Sigmoid colon (tissue), 7 donors: ENCODE data around the gene RBFOX1. TPM values are rescaled to one million over a fixed set of nuclear protein-coding genes. Genes with fewer than 3 reads are reported as not detected.

Experiments used
- DNase-seq: peaks from one replicate; pipeline ENCODE4 v3.0.0-alpha.2; 2019
- H3K27ac ChIP-seq, 4 donors: fragments of 200-600 bp; sonication (generic); one replicate each; pipeline ENCODE4 v1.5.1; 2016 to 2019; ENCODE audit warnings: mild to moderate bottlenecking in 1 of 4
- H3K27me3 ChIP-seq, 3 donors: fragments of 200-600 bp; sonication (generic); one replicate each; pipeline ENCODE4 v1.5.1; 2019; ENCODE audit warnings: mild to moderate bottlenecking in 1 of 3
- H3K36me3 ChIP-seq, 4 donors: fragments of 200-600 bp; sonication (generic); one replicate each; pipeline ENCODE4 v1.5.1; 2016 to 2019
- H3K4me1 ChIP-seq, 4 donors: fragments of 200-600 bp; sonication (generic); one replicate each; pipeline ENCODE4 v1.5.1; 2017 to 2019
- H3K4me3 ChIP-seq, 4 donors: fragments of 200-600 bp; sonication (generic); one replicate each; pipeline ENCODE4 v1.5.1; 2017 to 2019; ENCODE audit warnings: mild to moderate bottlenecking in 2 of 4, moderate library complexity in 1 of 4
- H3K9me3 ChIP-seq, 4 donors: fragments of 200-600 bp in 3 of 4; sonication (generic) in 3 of 4; one replicate each; pipeline versions ENCODE4 v1.5.1 to v1.6.1; 2013 to 2019
- CTCF ChIP-seq, 4 experiments: fragments of 450-650 bp in 3 of 4; fragments of 200-600 bp in 1 of 4; IDR thresholded peaks; one replicate each; pipeline ENCODE4 v1.5.1; 2016 to 2019; ENCODE audit warnings: antibody characterized with exemption in 4 of 4, mild to moderate bottlenecking in 3 of 4, moderate library complexity in 2 of 4
- EP300 ChIP-seq, 4 donors: sonication (generic); formaldehyde crosslinking; IDR thresholded peaks; one replicate each; pipeline ENCODE4 v1.6.1; 2017; ENCODE audit warnings: antibody characterized with exemption in 4 of 4
- POLR2A ChIP-seq, 2 donors: fragments of 450-650 bp; IDR thresholded peaks; one replicate each; pipeline ENCODE4 v1.6.1; 2016; ENCODE audit warnings: antibody characterized with exemption in 2 of 2, mild to moderate bottlenecking in 2 of 2, moderate library complexity in 2 of 2
- POLR2AphosphoS5 ChIP-seq, 4 donors: sonication (generic); formaldehyde crosslinking; IDR thresholded peaks; one replicate each; pipeline ENCODE4 v1.6.1; 2017; ENCODE audit warnings: antibody characterized with exemption in 4 of 4
- whole genome bisulfite sequencing, 2 donors: extraction: QIAGEN DNeasy Blood & Tissue Kit; methylation state at CpG; one replicate each; pipeline ENCODE4 v1.1.7; 2013; 5-methylcytosine and 5-hydroxymethylcytosine counted together
- intact Hi-C: fragments of 100-400 bp; cut with DNase I; formaldehyde crosslinking; loops from one replicate; pipeline ENCODE4 v1.15.1; 2023
- polyA plus RNA-seq, 3 donors: library from polyadenylated mRNA; stranded (reverse); fragments of 200-250 nt; gene quantifications; one replicate each; pipeline ENCODE4 v1.2.3, GENCODE V29; 2013
- total RNA-seq, 4 donors: library from RNA; depleted of rRNA; stranded (reverse); fragments of >200 nt; gene quantifications; one replicate each; pipeline ENCODE4 v1.1.0, GENCODE V29; 2016
- donor health status: healthy with polysubstance abuse.
- donor health status: Bipolar disorder and iron deficiency.
- donor health status: healthy.

RBFOX1 gene
- total and polyA plus RNA-seq, 7 donors: under 0.01 to 4.4 (median 0.51) TPM; not detected in 3

GRCh38 chr16:7405166-7405565, 72.5 kb downstream of the RBFOX1 start:
- TF ChIP-seq CTCF (IDR thresholded peaks at IDR 0.05): no peak
- no peak for TF ChIP-seq EP300 (IDR thresholded peaks at IDR 0.05)
- TF ChIP-seq POLR2AphosphoS5 (IDR thresholded peaks at IDR 0.05): no peak
- no peak for TF ChIP-seq POLR2A (IDR thresholded peaks at IDR 0.05)
- 25 to 58% methylated on average over 16 of the region's 16 CpGs for WGBS, 2 donors
- DNase-seq: no peak
- H3K4me3 ChIP-seq: no peak overlapping the region
- no peaks in the 10 kb centered on the region for H3K27me3 ChIP-seq
- no peaks in the 10 kb centered on the region for H3K4me1 ChIP-seq
- intact Hi-C loops: loop anchor here (10.0 kb wide), 1 partner anchor 770 kb away; no protein-coding TSS in a partner anchor
- no peak overlapping the region for H3K27ac ChIP-seq
- H3K36me3 ChIP-seq: no peaks in the 10 kb centered on the region
- H3K9me3 ChIP-seq: no peaks in the 10 kb centered on the region

DNA sequence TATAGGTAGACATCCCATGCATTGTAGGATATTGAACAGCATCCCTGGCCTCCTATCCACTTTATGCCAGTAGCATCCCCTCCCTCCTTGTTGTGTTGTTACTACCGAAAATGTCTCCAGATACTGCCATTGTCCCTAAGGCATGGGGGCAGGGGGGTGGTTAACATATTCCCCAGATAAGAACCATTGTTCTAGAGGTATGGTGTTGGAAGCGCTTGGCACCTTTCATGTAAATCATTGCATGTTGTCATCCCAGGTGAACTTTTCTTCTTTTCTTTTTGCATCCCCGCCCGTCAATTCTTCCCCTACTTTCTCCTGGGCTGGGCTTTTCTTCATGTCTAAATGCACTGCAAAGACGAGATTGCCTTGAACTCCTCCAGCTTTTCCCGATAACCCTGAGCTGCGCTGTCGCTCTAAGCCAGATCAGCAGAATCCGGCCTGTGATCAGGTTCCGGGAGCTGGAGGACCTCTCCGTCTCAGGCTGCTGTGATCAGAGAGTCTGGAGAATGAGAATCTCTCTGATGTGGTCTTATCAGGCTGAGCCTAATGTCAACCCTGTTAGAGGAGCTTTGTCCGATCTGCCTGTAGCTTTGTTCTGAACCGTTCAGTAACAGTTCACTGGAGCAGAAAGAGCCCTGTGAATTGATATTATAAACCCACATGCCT, 76.2 kb downstream of the RBFOX1 start:
- Histone ChIP-seq H3K27ac (no peak overlapping the region), H3K27me3 (no peaks in the 10 kb centered on the region), H3K36me3 (no peaks in the 10 kb centered on the region), H3K4me3 (no peak overlapping the region), H3K9me3 (no peaks in the 10 kb centered on the region), H3K4me1 (no peaks in the 10 kb centered on the region)
- 52 to 74% methylated on average over 13 of the region's 13 CpGs for WGBS, 2 donors
- intact Hi-C loops: loop anchor here (10.0 kb wide), 1 partner anchor 766 kb away; no protein-coding TSS in a partner anchor
- TF ChIP-seq POLR2AphosphoS5 (IDR thresholded peaks at IDR 0.05) (no peak), EP300 (IDR thresholded peaks at IDR 0.05) (no peak), POLR2A (IDR thresholded peaks at IDR 0.05) (no peak), CTCF (IDR thresholded peaks at IDR 0.05) (no peak)
- DNase-seq: no peak

DNA sequence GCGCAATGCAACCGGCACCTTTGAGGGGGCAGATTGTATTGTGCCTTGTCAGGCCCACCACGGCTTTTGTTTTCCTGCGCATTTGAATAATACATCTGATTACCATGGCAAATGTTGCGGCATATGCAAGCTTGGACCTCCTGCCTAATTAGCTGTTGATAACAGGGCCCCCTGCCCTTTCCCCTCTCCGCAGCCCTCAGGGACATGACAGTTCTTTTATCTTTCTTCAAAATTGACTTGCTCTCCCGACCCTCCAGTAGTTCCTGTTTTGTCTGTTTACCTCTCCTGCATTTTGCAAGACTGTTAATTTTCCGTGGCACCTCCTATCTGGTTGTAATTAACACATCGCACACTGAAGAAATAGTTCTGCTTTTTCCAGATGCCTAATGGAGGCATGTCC, 86.8 kb downstream of the RBFOX1 start:
- Histone ChIP-seq H3K36me3 (no peaks in the 10 kb centered on the region), H3K27ac (no peak overlapping the region), H3K4me1 (no peaks in the 10 kb centered on the region), H3K9me3 (no peaks in the 10 kb centered on the region), H3K27me3 (no peaks in the 10 kb centered on the region), H3K4me3 (no peak overlapping the region)
- 36 to 59% methylated on average over 9 of the region's 9 CpGs for WGBS, 2 donors
- no peak for DNase-seq
- intact Hi-C loops: no loop called here
- no peak for TF ChIP-seq POLR2A (IDR thresholded peaks at IDR 0.05)
- no peak for TF ChIP-seq EP300 (IDR thresholded peaks at IDR 0.05)
- TF ChIP-seq POLR2AphosphoS5 (IDR thresholded peaks at IDR 0.05): no peak
- no peak for TF ChIP-seq CTCF (IDR thresholded peaks at IDR 0.05)

DNA sequence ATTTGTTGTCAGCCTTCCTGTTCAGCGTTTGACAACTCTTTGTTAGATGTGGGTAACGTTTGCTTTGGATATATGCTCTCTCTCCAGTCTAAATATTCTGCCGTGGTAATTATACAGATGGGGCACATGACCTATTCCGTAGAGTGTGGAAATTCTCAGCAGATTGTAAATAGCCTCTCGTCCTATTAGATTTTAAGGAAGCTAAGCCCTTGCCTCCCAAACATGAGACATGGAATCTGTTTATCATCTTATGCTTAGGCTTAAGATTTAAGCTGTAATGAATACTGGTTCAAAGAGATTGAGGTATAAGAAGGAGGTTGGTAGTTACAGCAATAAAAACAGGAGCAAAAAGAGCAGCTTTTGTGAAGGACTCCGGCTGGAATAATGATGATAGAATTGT, 87.4 kb downstream of the RBFOX1 start:
- no peak for TF ChIP-seq POLR2A (IDR thresholded peaks at IDR 0.05)
- TF ChIP-seq EP300 (IDR thresholded peaks at IDR 0.05): no peak
- TF ChIP-seq CTCF (IDR thresholded peaks at IDR 0.05): no peak
- no peak for TF ChIP-seq POLR2AphosphoS5 (IDR thresholded peaks at IDR 0.05)
- H3K9me3 ChIP-seq: no peaks in the 10 kb centered on the region
- no peak overlapping the region for H3K4me3 ChIP-seq
- H3K27ac ChIP-seq: no peak overlapping the region
- H3K27me3 ChIP-seq: no peaks in the 10 kb centered on the region
- intact Hi-C loops: no loop called here
- 22 to 37% methylated on average over 6 of the region's 6 CpGs for WGBS, 2 donors
- H3K4me1 ChIP-seq: no peaks in the 10 kb centered on the region
- H3K36me3 ChIP-seq: no peaks in the 10 kb centered on the region
- DNase-seq: no peak

GRCh38 chr16:7420843-7421242, 88.2 kb downstream of the RBFOX1 start:
- Histone ChIP-seq H3K4me3 (no peak overlapping the region), H3K4me1 (no peaks in the 10 kb centered on the region)
- intact Hi-C loops: no loop called here

More at GRCh38 chr16:7420843-7421242, 88.2 kb downstream of the RBFOX1 start:
- TF ChIP-seq POLR2A (IDR thresholded peaks at IDR 0.05): no peak
- no peak for TF ChIP-seq CTCF (IDR thresholded peaks at IDR 0.05)
- TF ChIP-seq EP300 (IDR thresholded peaks at IDR 0.05): no peak
- TF ChIP-seq POLR2AphosphoS5 (IDR thresholded peaks at IDR 0.05): no peak
- Histone ChIP-seq H3K9me3 (no peaks in the 10 kb centered on the region), H3K27ac (no peak overlapping the region), H3K36me3 (no peaks in the 10 kb centered on the region), H3K27me3 (no peaks in the 10 kb centered on the region)
- no peak for DNase-seq
- WGBS, 2 donors: 91 to 93% methylated on average over 6 of the region's 6 CpGs
